Ovary (tissue), 9 donors: Measurements from ENCODE around the gene FANCC. TPM values are rescaled to one million over a fixed set of nuclear protein-coding genes. Genes with fewer than 3 reads are reported as not detected.

ENCODE experiments used
- DNase-seq, 5 donors: peaks; one replicate each; pipeline ENCODE4 v3.0.0-alpha.2; 2019 to 2020
- H3K27ac ChIP-seq, 2 donors: fragments of 200-600 bp; one replicate each; pipeline versions ENCODE4 v1.5.1 to v1.8.0; 2019 to 2022
- H3K27me3 ChIP-seq: fragments of 200-600 bp; one replicate; pipeline ENCODE4 v1.8.0; 2022
- H3K36me3 ChIP-seq: fragments of 200-600 bp; sonication (generic); one replicate; pipeline ENCODE4 v1.5.1; 2019
- H3K4me1 ChIP-seq: one replicate; pipeline ENCODE4 v1.8.1; 2013; ENCODE audit warnings: mild to moderate bottlenecking, moderate library complexity; ENCODE audit not compliant: insufficient read depth
- H3K4me3 ChIP-seq: fragments of 200-600 bp; sonication (generic); one replicate; pipeline ENCODE4 v1.5.1; 2017
- H3K9me3 ChIP-seq, 2 donors: fragments of 200-600 bp in 1 of 2; sonication (generic) in 1 of 2; one replicate each; pipeline versions ENCODE4 v1.5.1 to v1.8.1; 2013 to 2019; ENCODE audit warnings: mild to moderate bottlenecking in 1 of 2, moderate library complexity in 1 of 2
- CTCF ChIP-seq, 3 donors: fragments of 450-650 bp in 2 of 3; fragments of 200-600 bp in 1 of 3; IDR thresholded peaks; one replicate each; pipeline versions ENCODE4 v1.5.1 to v1.8.0; 2016 to 2022; ENCODE audit warnings: antibody characterized with exemption in 3 of 3, mild to moderate bottlenecking in 1 of 3
- EP300 ChIP-seq: sonication (generic); formaldehyde crosslinking; IDR thresholded peaks from one replicate; pipeline ENCODE4 v1.6.1; 2017; ENCODE audit warnings: antibody characterized with exemption
- POLR2A ChIP-seq: fragments of 450-650 bp; IDR thresholded peaks from one replicate; pipeline ENCODE4 v1.6.1; 2017; ENCODE audit warnings: antibody characterized with exemption, mild to moderate bottlenecking, moderate library complexity
- WGBS, 3 donors: extraction: QIAGEN DNeasy Blood & Tissue Kit in 1 of 3; methylation state at CpG; one replicate each; pipeline versions ENCODE4 v1.1.5 to v1.1.7; 2013 to 2017; 5-methylcytosine and 5-hydroxymethylcytosine counted together
- intact Hi-C, 4 donors: fragments of 100-400 bp; cut with DNase I; formaldehyde crosslinking; loops; one replicate each; pipeline versions ENCODE4 v1.11.0 to v1.15.1; 2022 to 2023
- polyA plus RNA-seq, 2 donors: library from polyadenylated mRNA; stranded (reverse); fragments of 200-250 nt in 1 of 2; fragments of 350-450 nt in 1 of 2; fragmentation: Illumina TruSeq in 1 of 2; extraction: RNeasy Lipid Tissue Mini Kit (QIAGEN cat#74804) in 1 of 2; gene quantifications; one replicate each; pipeline ENCODE4 v1.2.3, GENCODE V29; 2013 to 2014
- total RNA-seq, 7 donors: library from RNA; depleted of rRNA in 2 of 7; stranded (reverse); fragments of >200 nt in 2 of 7; fragmentation: NEBNext Ultra II Directional in 3 of 7; extraction: Animal tissue kit (Norgen Biotek cat#: 25700) in 3 of 7; gene quantifications; one replicate each; pipeline versions ENCODE4 v1.1.0 to v1.2.4, GENCODE V29; 2016 to 2023
- donor health status: DM: no; HTN: no; CAD: no; lungs with moderate emphysema.
- donor health status: DM: no; HTN: no; CAD: no.
- donor health status: Bipolar disorder and iron deficiency.
- donor health status: DM: yes; HTN: yes; CAD: no.
- donor health status: DM: no; HTN: no; CAD: no.
- donor health status: DM: yes; HTN: yes; CAD: no.

The FANCC gene
- total and polyA plus RNA-seq, 9 donors, result 2.9 to 7.5 (median 4.9) TPM

- H3K36me3 ChIP-seq, result no peaks in the 10 kb centered on the region
- H3K4me1 ChIP-seq, result no peaks in the 10 kb centered on the region
- H3K9me3 ChIP-seq, result no peaks in the 10 kb centered on the region
- intact Hi-C loops, result no loop called here
- TF ChIP-seq POLR2A, result no peak
- no peak for TF ChIP-seq CTCF (IDR thresholded peaks at IDR 0.05)
- TF ChIP-seq EP300, result no peak
- H3K27me3 ChIP-seq, result no peaks in the 10 kb centered on the region
- no peak overlapping the region for H3K27ac ChIP-seq
- H3K4me3 ChIP-seq, result no peak overlapping the region
- WGBS, 3 donors, result 14 to 25% (median 15%) methylated on average over 1 of the region's 1 CpG
- DNase-seq, result no peak
These were observed 32.2 kb downstream of the FANCC start for GRCh38 chr9:95285307-95285706.

- H3K27ac ChIP-seq, result no peak overlapping the region
These were observed 33.1 kb downstream of the FANCC start for GRCh38 chr9:95284162-95285080.

GRCh38 chr9:95283673-95284072, 33.8 kb downstream of the FANCC start:
- no peaks in the 10 kb centered on the region for H3K4me1 ChIP-seq
- TF ChIP-seq EP300, result no peak
- TF ChIP-seq POLR2A, result no peak
- no peak for TF ChIP-seq CTCF (IDR thresholded peaks at IDR 0.05)
- no peak overlapping the region for H3K27ac ChIP-seq
- H3K36me3 ChIP-seq, result no peaks in the 10 kb centered on the region
- WGBS, 3 donors, result 42 to 62% (median 44%) methylated on average over 2 of the region's 2 CpGs
- no peak overlapping the region for H3K4me3 ChIP-seq
- H3K27me3 ChIP-seq, result no peaks in the 10 kb centered on the region
- no peaks in the 10 kb centered on the region for H3K9me3 ChIP-seq
- DNase-seq, result no peak
- intact Hi-C loops, result no loop called here

More at GRCh38 chr9:95284162-95285080, 33.1 kb downstream of the FANCC start:
- Histone ChIP-seq H3K36me3 (no peaks in the 10 kb centered on the region), H3K27me3 (no peaks in the 10 kb centered on the region), H3K4me1 (no peaks in the 10 kb centered on the region), H3K9me3 (no peaks in the 10 kb centered on the region), H3K4me3 (no peak overlapping the region)
- no peak for DNase-seq
- TF ChIP-seq EP300 (no peak), CTCF (IDR thresholded peaks at IDR 0.05) (no peak), POLR2A (no peak)
- 49 to 63% (median 57%) methylated on average over 9 of the region's 9 CpGs for whole genome bisulfite sequencing, 3 donors
- intact Hi-C loops, result no loop called here

GRCh38 chr9:95282332-95282731, 35.2 kb downstream of the FANCC start:
- intact Hi-C loops, result no loop called here
- Histone ChIP-seq H3K36me3 (no peaks in the 10 kb centered on the region), H3K4me1 (no peaks in the 10 kb centered on the region), H3K9me3 (no peaks in the 10 kb centered on the region), H3K27ac (no peak overlapping the region), H3K27me3 (no peaks in the 10 kb centered on the region), H3K4me3 (no peak overlapping the region)
- TF ChIP-seq CTCF (IDR thresholded peaks at IDR 0.05), result no peak
- TF ChIP-seq POLR2A, result no peak
- no peak for TF ChIP-seq EP300
- DNase-seq, result no peak
